HG03095 (cell line): ENCODE data around the gene RASGEF1B.

Experiments
- ATAC-seq: cut with Tn5 transposase; IDR thresholded peaks from one replicate; pipeline ENCODE4 v1.9.1; 2021; ENCODE audit warnings: moderate library complexity; ENCODE audit not compliant: unreplicated experiment

RASGEF1B gene

GRCh38 chr4:81466841-81467671, 4.7 kb downstream of the RASGEF1B start:
- no peak for ATAC-seq

GRCh38 chr4:81465406-81466340, 6.0 kb downstream of the RASGEF1B start:
- no peak for ATAC-seq

- ATAC-seq = no peak
Observed at GRCh38 chr4:81460834-81461233, 10.9 kb downstream of the RASGEF1B start.

GRCh38 chr4:81460191-81460701, 11.5 kb downstream of the RASGEF1B start:
- ATAC-seq = no peak

- ATAC-seq = no peak
Observed at GRCh38 chr4:81459228-81459627, 12.5 kb downstream of the RASGEF1B start.

GRCh38 chr4:81457921-81458520, 13.7 kb downstream of the RASGEF1B start:
- no peak for ATAC-seq

GRCh38 chr4:81457345-81457744, 14.4 kb downstream of the RASGEF1B start:
- no peak for ATAC-seq

- no peak for ATAC-seq
Observed at GRCh38 chr4:81455897-81456296, 15.8 kb downstream of the RASGEF1B start.

GRCh38 chr4:81454948-81455347, 16.8 kb downstream of the RASGEF1B start:
- ATAC-seq = no peak

- no peak for ATAC-seq
Observed at GRCh38 chr4:81454499-81454898, 17.2 kb downstream of the RASGEF1B start.

- no peak for ATAC-seq
Observed at GRCh38 chr4:81453024-81453423, 18.7 kb downstream of the RASGEF1B start.

- no peak for ATAC-seq
Observed at GRCh38 chr4:81452452-81453006, 19.2 kb downstream of the RASGEF1B start.

- no peak for ATAC-seq
Observed at GRCh38 chr4:81449015-81449414, 22.7 kb downstream of the RASGEF1B start.

- ATAC-seq = no peak
Observed at GRCh38 chr4:81447566-81448229, 24.0 kb downstream of the RASGEF1B start.

GRCh38 chr4:81446634-81447033, 25.1 kb downstream of the RASGEF1B start:
- no peak for ATAC-seq

- no peak for ATAC-seq
Observed at GRCh38 chr4:81445196-81445595, 26.5 kb downstream of the RASGEF1B start.

GRCh38 chr4:81442484-81443085, 29.1 kb downstream of the RASGEF1B start:
- no peak for ATAC-seq

GRCh38 chr4:81440949-81441348, 30.8 kb downstream of the RASGEF1B start:
- no peak for ATAC-seq

GRCh38 chr4:81436941-81437574, 34.6 kb downstream of the RASGEF1B start:
- ATAC-seq = no peak
